NCI-H774 (cell line): ENCODE data around the gene CUL2.
"Not testable (repeated sequence)": the region's sequence is repeated elsewhere in the genome, so short reads cannot be mapped to it uniquely, and the experiment has no call there.

Source experiments
- DNase-seq: peaks from one replicate; lab custom pipeline; 2025; lab: John Stamatoyannopoulos, UW

CUL2 gene

GRCh38 chr10:35079763-35080162 is 10.4 kb downstream of the CUL2 start:
- no peak for DNase-seq

- no peak for DNase-seq
Observed at GRCh38 chr10:35079265-35079664, 10.9 kb downstream of the CUL2 start.

GRCh38 chr10:35075228-35075627 is 14.9 kb downstream of the CUL2 start:
- no peak for DNase-seq

DNA sequence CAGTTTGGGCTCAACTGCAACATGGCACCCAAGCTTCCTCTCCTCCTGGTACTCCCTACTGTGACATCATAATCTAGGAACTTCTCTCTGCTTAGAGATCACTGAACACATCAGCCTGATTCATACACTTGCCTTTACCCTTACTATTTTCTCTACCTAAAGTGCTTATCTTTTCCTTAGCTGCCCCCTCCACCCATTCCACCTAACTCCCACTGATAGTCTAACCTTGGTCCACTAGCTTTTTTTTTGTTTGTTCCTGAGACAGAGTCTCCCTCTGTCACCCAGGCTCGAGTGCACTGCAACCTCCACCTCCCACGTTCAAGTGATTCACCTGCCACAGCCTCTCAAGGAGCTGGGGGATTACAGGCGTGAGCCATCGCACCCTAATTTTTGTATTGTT is 15.9 kb downstream of the CUL2 start:
- DNase-seq = no peak

DNA sequence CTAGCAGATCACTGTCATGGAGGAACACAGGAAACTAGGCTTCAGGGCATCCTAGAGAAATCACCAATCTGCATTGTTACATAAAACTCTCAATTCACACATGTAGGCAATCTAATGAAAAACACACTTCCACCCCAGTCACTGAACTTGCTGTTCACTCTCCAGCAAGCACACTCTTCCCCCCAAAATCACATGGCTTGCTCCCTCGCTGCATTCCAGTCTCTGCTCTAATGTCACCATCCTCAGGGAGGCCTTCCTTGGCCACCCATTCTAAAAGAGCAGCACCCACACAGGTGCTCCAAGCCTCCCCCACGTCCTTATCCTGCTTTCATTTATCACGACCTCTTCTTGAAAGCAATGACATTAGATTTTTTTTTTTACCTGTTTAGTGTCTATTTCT is 19.6 kb downstream of the CUL2 start:
- DNase-seq = no peak

GRCh38 chr10:35063837-35064454 is 26.2 kb downstream of the CUL2 start:
- DNase-seq = no peak

- DNase-seq = no peak
Observed at GRCh38 chr10:35059481-35059880, 30.7 kb downstream of the CUL2 start.

DNA sequence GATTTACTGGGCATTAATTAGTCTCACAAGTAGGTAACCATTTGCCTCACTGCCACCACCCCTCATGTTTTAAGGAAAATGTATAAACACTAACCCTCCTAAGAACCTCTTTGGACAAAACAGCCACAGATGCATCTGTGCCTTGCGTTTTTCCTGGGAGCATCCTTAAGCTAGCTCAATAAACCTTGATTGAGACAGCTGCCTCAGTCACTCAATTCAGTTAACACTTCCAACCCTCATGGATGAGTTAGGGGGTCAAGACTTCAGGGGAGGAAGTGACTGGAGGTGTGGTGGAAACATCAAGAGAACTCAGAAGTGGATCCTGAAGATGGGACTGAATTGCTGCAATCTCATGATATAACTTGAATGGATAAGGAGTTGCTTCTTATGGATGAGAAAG is 31.5 kb downstream of the CUL2 start:
- no peak for DNase-seq

DNA sequence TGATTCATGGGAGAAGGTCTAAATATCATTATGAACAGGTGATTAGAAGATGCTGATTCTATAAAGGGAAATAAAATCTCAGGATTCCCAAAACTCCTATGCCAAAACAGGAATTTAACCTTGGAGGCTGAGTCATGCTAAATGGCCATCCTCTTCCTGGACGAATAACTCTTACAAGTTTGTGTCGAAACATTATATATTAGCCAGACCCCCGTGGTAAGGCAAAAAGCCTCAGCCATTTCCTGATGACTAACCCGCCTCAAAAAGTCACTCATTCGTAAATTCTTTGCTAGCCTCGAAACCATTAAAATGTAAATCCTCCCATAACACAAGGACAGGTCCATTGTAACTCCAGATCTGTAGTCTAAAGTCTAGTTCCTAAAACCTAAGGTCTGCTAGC is 32.0 kb downstream of the CUL2 start:
- DNase-seq = no peak

DNA sequence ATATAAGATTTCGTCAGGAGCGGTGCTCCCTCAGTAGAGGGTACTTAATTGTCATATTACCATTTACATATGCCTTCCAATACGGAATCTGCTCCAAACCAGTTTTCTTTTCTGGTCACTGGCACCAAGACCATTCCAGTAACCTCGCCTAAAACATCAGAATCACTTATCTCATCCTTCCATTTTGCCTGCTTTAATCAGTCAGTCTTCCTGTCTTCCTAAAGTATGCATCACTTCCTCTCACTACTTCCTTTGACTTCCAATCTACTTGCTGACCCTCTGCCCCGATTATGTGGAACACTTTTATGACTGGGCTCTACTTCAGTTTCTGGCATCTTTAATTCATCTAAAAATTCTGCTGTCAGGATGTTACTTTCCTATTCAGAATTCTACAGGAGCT is 33.5 kb downstream of the CUL2 start:
- no peak for DNase-seq

DNA sequence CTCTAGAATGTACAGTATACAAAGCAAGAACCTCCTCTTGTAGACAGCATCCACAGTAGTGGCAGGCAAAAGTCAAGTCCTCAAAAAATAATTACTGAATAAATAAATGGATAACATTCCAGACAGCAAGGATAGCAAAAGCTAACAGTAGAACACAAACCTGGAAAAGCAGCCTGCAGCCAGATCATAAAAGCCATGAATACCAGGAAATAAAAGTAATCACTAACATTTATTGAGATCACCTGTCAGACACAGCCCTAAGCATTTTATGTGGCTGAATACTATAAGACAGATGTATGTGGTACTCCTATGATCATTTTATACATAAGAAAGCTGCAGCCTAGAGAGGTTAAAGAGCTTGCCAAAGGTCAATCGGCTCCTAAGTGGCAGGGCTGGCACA is 34.0 kb downstream of the CUL2 start:
- no peak for DNase-seq

- no peak for DNase-seq
Observed at GRCh38 chr10:35050568-35050967, 39.6 kb downstream of the CUL2 start.

DNA sequence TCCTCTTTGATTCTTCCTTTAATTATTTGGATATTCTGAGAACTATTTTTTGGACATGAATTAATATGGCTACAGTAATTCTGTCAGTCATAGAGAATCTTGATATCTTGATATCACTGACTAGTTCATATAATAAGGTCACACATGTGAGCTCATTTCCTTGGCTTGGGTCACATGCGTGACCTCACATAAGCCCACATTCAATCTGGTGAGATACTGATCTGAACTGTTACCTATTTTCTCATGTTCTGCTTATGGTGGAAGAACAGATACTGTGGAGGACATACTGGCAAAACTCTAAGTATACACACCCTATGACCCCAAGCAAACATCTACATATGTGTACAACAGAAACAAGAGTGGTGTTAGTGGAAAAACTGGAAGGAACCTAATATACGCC is 44.1 kb downstream of the CUL2 start:
- no peak for DNase-seq

DNA sequence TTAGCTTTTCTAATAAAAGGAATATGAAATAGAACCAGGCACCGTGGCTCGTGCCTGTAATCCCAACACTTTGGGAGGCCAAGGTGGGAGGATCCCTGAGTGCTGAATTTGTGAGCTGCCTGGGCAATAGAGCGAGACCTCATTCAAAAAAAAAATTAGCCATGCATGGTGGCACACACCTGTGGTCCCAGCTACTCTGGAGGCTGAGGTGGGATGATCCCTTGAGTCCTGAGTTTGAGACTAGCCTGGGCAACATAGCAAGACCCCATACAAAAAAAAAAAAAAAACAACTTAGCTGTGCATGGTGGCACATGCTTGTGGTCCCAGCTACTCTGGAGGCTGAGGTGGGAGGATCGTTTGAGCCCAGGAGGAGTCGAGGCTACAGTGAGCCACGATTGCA is 44.9 kb downstream of the CUL2 start:
- DNase-seq = not testable (repeated sequence)

- no peak for DNase-seq
Observed at GRCh38 chr10:35043796-35044344, 46.3 kb downstream of the CUL2 start.

GRCh38 chr10:35042783-35043182 is 47.4 kb downstream of the CUL2 start:
- DNase-seq = no peak

DNA sequence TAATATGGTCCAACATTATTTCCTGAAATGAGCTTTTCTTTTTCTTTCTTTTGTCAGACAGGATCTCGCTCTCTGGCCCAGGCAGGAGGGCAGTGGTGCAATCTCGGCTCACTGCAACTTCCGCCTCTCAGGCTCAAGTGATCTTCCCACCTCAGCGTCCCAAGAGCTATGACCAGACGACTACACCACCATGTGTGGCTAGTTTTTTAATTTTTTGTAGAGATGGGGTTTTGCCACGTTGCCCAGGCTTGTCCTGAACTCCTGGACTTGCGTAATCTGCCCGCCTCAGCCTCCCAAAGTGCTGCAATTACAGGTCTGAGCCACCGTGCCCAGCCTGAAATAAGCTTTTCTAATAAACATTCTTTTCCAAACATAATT is 48.6 kb downstream of the CUL2 start:
- no peak for DNase-seq

DNA sequence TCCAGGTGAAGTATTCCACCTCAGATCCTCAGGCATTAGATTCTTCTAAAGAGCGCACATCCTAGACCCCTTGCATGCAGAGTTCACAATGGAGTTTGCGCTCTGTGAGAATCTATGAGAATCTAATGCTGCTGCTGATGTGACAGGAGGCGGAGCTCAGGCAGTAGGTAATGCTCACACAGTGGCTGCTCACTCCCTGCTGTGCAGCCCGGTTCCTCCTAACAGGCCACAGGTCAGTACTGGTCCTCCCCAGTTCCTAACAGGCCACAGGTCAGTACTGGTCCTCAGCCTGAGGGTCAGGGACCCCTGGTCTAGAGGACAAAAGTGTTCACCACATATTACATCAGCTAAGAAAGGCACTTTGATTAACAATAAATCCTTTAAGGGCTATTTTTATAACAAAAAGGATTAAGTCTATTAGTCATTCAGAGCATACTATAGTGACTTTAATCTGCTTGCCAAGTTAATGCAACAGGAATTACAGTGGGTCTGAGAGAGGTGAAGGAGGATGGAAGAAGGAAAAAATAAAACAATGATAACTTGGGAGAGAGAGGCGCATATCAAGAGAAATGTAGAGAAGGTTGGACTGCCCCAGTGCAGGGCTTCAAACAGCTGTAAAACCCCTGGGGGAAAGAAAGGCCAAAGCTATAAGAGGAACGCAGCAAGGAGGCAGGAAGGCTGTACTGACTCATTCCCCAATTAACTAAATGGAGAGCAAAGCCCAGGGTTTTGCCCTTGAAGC is 49.2 kb downstream of the CUL2 start:
- DNase-seq = no peak

GRCh38 chr10:35037104-35037503 is 53.0 kb downstream of the CUL2 start:
- no peak for DNase-seq

DNA sequence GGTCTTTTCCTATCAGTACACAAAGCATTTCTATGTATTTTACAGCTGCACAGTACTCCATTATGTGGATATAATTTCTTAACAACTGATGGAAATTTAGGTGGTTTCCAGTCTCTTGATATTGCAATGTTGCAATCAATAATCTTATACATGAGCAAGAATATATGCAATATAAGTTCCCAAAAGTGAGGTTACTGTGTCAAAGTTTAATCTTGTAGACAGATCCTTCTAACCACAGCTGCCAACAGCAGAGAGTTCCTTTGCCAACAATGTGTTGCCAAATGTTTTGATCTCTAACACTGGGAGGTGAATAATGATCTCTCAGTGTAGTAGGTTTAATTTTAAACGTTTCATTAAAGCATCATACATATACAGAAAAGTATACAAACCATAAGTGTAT is 54.5 kb downstream of the CUL2 start:
- no peak for DNase-seq

DNA sequence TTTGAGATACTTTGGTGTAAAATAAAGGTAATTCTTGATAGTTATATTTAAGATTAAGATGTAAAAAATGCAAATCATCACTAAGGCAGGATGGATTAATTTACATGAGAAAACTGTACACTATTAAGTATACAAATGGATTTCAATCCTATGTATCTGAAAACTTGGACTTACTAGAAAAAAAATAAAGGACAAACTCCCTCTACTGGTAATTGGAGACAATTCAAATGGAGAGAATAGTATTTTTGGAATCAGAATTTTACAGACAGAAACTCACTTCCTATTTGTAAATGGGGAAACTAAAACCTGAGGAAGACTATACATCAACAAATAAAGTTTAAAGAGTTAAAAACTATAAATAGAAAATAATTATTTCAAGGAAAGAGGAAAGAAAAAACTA is 62.6 kb downstream of the CUL2 start:
- no peak for DNase-seq

DNA sequence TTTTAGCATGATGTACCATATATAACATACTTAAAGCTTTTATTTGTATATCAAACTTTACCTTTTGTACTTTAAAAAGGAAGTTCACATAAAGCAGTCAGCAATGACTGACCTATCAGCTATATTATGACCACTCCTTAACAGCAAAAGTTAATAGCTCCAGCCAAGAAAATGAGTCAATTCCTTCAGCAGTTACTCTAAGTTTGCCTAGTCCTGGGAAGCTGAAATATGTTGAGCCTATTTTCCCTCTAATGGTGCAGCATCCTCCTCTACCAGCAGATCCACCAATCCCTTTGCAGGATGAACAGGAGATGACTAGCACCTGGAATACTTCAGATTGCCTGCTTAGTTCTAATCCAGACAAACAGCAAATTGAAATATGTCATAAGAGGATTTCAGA is 64.2 kb downstream of the CUL2 start:
- DNase-seq = no peak

GRCh38 chr10:35020481-35020880 is 69.7 kb downstream of the CUL2 start:
- no peak for DNase-seq
